Erythroblast (primary cell): ENCODE results near the gene TRAF1.

Experiments used
- GATA1 ChIP-seq: IDR thresholded peaks from 2 replicates; pipeline ENCODE4 v1.6.1; 2011; ENCODE audit warnings: low read depth, mild to moderate bottlenecking, control low read depth, low read length, moderate library complexity
- POLR2A ChIP-seq: IDR thresholded peaks from 2 replicates; pipeline ENCODE4 v1.6.1; 2011; ENCODE audit warnings: mild to moderate bottlenecking, low read length

GRCh38 chr9:120914396-120914795 lies 12.2 kb downstream of the TRAF1 start:
- no peak for TF ChIP-seq POLR2A
- no peak for TF ChIP-seq GATA1
